GM12864 (cell line): Measurements from ENCODE around the gene SSPN.

ENCODE experiments used
- DNase-seq: peaks from one replicate; pipeline ENCODE4 v3.0.0-alpha.2; 2011; ENCODE audit warnings: low read depth
- H3K4me3 ChIP-seq: 2 replicates; pipeline ENCODE4 v1.5.1; 2011; ENCODE audit warnings: mild to moderate bottlenecking, low read depth, low read length, control low read depth
- TF ChIP-seq, protein P1 (sequence below): IDR thresholded peaks from 2 replicates; pipeline ENCODE4 v1.5.1; 2011; ENCODE audit warnings: low read depth, mild to moderate bottlenecking, moderate library complexity, low read length, control low read depth, inconsistent platforms; ENCODE audit errors: missing control alignments

The SSPN gene

DNA sequence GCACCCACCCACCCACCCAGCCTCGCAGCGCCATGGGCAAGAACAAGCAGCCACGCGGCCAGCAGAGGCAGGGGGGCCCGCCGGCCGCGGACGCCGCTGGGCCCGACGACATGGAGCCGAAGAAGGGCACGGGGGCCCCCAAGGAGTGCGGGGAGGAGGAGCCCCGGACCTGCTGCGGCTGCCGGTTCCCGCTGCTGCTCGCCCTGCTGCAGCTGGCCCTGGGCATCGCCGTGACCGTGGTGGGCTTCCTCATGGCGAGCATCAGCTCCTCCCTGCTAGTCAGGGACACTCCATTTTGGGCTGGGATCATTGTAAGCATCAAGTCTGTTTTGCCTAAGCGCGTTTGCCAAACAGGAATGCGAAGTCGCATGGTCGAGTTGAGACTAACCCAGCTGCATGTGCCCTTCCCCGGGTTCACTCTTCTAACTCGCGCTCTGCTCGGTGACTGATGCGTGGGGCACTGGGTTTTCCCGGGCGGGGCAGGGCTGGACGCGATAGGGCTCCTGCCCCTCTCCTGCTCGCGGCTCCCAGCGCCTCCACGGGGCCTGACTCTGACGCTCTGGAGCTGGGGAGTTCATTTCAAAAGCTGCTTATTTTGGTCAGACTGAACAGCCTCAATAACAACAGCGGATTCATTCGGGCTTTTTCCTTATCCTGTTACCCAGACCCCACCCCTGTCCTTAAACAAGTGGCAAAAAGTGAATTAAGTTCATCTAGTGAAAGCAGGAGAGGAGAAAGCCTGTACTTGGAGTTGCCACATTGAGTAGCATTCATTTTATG lies 458 bp downstream of the SSPN start:
- peak overlapping the region; percentile 44 for H3K4me3 ChIP-seq
- TF ChIP-seq, protein P1, sequence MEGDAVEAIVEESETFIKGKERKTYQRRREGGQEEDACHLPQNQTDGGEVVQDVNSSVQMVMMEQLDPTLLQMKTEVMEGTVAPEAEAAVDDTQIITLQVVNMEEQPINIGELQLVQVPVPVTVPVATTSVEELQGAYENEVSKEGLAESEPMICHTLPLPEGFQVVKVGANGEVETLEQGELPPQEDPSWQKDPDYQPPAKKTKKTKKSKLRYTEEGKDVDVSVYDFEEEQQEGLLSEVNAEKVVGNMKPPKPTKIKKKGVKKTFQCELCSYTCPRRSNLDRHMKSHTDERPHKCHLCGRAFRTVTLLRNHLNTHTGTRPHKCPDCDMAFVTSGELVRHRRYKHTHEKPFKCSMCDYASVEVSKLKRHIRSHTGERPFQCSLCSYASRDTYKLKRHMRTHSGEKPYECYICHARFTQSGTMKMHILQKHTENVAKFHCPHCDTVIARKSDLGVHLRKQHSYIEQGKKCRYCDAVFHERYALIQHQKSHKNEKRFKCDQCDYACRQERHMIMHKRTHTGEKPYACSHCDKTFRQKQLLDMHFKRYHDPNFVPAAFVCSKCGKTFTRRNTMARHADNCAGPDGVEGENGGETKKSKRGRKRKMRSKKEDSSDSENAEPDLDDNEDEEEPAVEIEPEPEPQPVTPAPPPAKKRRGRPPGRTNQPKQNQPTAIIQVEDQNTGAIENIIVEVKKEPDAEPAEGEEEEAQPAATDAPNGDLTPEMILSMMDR, result no peak
- no peak for DNase-seq

DNA sequence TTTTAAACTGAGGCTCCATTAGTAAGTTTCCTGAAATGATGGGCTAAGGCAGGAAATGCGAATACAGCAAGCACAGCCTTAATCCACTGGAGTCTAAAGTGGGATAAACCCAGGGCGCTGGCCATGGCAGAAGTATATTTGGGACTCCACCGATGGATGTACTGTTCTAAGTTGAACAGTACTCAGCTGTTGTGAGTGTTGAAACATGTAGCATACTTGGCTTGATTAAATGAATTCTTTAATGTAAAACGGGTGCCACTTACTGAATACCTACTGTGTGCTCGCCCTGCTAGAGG lies 996 bp downstream of the SSPN start:
- TF ChIP-seq, protein P1, result no peak
- no peak overlapping the region for H3K4me3 ChIP-seq
- DNase-seq, result no peak

DNA sequence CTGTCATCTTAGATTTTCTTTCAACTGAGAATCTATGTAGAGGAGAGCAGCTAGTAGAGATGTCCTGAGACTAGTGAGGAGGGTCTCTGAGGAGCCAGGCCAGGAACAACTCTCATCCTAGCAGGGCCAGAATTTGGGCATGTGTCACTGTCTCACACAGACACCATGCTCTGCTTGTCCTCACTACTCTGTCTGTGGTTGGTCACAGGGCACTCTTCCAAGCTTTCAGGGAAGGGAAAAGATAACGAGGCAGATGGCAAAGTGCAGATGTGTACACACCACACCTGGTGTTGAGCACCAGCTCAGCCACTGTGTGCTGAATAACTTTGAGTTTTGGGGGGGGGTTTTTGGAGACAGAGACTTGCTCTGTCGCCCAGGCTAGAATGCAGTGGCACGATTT lies 2.5 kb downstream of the SSPN start:
- no peak overlapping the region for H3K4me3 ChIP-seq
- no peak for DNase-seq
- TF ChIP-seq, protein P1, result no peak

DNA sequence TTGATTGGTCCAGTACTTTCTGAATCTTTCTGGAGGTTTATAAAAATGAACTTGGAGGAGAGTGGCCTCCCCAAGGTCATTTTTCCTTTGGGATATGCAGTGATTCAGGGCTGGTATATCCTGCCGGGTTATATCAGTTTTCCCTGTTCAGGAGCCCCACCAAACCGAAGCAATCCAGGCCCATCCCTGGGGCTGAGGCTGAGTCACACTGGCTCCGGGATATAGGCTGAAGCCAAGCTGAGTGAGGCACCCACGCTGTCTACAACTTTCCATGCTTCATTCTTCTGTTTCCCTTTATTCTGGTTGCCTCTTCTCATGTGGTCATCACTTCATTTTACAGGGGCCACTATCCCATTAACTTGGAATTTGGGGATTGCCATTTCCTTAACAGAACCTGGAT lies 3.4 kb downstream of the SSPN start:
- no peak overlapping the region for H3K4me3 ChIP-seq
- DNase-seq, result no peak
- TF ChIP-seq, protein P1, result no peak

DNA sequence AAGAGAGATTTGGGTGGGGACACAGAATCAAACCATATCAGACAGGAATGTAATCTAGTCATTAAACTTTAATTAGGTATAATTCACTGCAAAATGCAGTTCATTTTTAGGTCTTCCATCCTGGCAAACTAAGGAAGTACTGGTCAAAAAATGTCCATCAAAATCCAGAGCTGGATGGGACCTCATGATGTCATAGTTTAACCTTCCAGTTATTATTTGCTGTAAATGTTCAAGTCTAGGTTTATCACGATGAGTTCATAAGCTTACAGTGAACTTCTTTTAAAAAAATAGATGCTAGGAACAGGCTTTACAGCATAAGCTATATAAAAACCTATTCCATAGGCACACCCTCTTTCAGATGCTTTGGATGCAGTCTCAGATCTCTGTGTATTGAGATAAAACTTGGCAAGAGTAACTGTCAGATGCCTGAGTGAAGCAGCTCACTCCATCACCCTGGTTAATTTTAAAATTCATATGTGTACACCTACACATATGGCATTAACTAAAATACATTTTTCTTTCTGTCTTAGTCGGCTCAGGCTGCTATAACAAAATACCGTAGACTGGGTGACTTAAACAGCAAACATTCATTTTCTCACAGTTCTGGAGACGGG lies 7.9 kb downstream of the SSPN start:
- no peak for DNase-seq
- TF ChIP-seq, protein P1, result no peak
- H3K4me3 ChIP-seq, result no peak overlapping the region

DNA sequence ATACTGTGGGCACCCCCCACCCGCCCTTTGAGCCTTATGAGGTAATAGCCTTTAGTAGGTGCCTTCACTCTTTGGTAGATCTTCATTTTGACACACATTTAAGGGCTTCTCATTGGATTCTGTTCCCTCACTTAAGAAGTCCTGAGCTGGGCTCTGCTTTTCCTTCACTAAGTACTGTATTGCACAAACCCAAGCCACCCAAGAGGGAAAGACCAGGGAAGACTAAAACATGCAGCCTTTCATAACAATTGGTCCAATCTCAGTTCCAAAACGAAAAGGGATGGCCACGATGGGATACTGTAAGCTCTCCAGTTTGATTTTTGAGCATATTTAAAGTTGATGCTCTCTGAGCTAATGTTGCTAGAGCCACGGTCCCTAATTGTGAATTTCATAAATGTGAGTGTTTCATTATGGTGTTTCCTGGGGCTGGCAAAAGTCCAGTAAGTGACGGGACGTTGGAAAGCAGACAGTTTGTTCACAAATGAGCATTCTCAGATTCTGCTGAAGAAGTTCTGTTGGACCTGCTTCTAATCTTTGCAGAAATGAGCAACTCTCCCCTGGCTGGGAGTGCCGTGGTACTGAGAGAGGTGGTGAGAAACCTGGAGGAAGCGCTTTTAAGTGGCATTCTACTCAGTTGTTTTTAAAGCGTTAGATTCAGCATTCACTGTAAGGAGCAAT lies 9.4 kb downstream of the SSPN start:
- TF ChIP-seq, protein P1, result no peak
- H3K4me3 ChIP-seq, result no peak overlapping the region
- no peak for DNase-seq
